Thoracic aorta (tissue), 2 donors: ENCODE results near the gene CRABP2. TPM values are rescaled to one million over a fixed set of nuclear protein-coding genes. Genes with fewer than 3 reads are reported as not detected.
A peak's percentile ranks its signal among the peaks of the same experiment; 100 is the strongest.

Experiments
- ATAC-seq: fragments of 150-250 bp; one replicate; pipeline ENCODE4 v1.8.0; 2017; ENCODE audit warnings: low read depth; ENCODE audit not compliant: insufficient number of reproducible peaks, low FRiP score
- DNase-seq: peaks from one replicate; pipeline ENCODE4 v3.0.0-alpha.2; 2020; ENCODE audit warnings: low spot score
- H3K27ac ChIP-seq, 2 donors: fragments of 200-600 bp; sonication (generic); 1 replicate in 1 of 2; 2 replicates in 1 of 2; pipeline ENCODE4 v1.5.1; 2016; ENCODE audit warnings: mild to moderate bottlenecking in 2 of 2, moderate library complexity in 2 of 2
- H3K27me3 ChIP-seq: fragments of 200-600 bp; sonication (generic); replicated peaks from 2 replicates; pipeline ENCODE4 v1.6.0; 2016; ENCODE audit warnings: mild to moderate bottlenecking; ENCODE audit not compliant: insufficient read depth
- H3K36me3 ChIP-seq: fragments of 200-600 bp; sonication (generic); one replicate; pipeline ENCODE4 v1.5.1; 2016
- H3K4me1 ChIP-seq, 2 donors: fragments of 200-600 bp; sonication (generic); 1 replicate in 1 of 2; 2 replicates in 1 of 2; pipeline versions ENCODE4 v1.5.1 to v1.6.0; 2016; ENCODE audit warnings: low read depth in 2 of 2, mild to moderate bottlenecking in 1 of 2; ENCODE audit not compliant: control insufficient read depth in 1 of 2
- H3K4me3 ChIP-seq: fragments of 200-600 bp; sonication (generic); 2 replicates; pipeline ENCODE4 v1.5.1; 2016; ENCODE audit warnings: mild to moderate bottlenecking
- H3K9me3 ChIP-seq: fragments of 200-600 bp; sonication (generic); 2 replicates; pipeline ENCODE4 v1.5.1; 2016
- CTCF ChIP-seq: fragments of 200-600 bp; sonication (generic); IDR thresholded peaks from one replicate; pipeline ENCODE4 v1.5.1; 2019; ENCODE audit warnings: antibody characterized with exemption
- total RNA-seq, 2 donors: library from RNA; depleted of rRNA; stranded (reverse); fragments of >200 nt; gene quantifications; one replicate each; pipeline versions ENCODE4 v1.1.0 to v1.2.3, GENCODE V29; 2016

CRABP2 gene
- total RNA-seq, 2 donors from 2014 or later: 1.3 to 7.0 TPM

GRCh38 chr1:156704930-156705320 is 458 bp downstream of the CRABP2 start:
- ATAC-seq: peak; percentile 29
- no peaks in the 10 kb centered on the region for H3K36me3 ChIP-seq
- peak overlapping the region; percentile 74 for H3K4me3 ChIP-seq
- no peak overlapping the region for H3K27ac ChIP-seq
- H3K27me3 ChIP-seq: no peaks in the 10 kb centered on the region
- peak; percentile 58 for DNase-seq
- H3K9me3 ChIP-seq: no peaks in the 10 kb centered on the region
- no peak for TF ChIP-seq CTCF
- H3K4me1 ChIP-seq: peaks cover 28 to 34% of the 10 kb centered on the region in 2 donors

- no peak overlapping the region for H3K27ac ChIP-seq
- no peak for TF ChIP-seq CTCF
- H3K4me1 ChIP-seq: peaks cover 24 to 28% of the 10 kb centered on the region in 2 donors
- no peaks in the 10 kb centered on the region for H3K27me3 ChIP-seq
- no peaks in the 10 kb centered on the region for H3K36me3 ChIP-seq
- ATAC-seq (no peak), DNase-seq (no peak)
- peak overlapping the region; percentile 74 for H3K4me3 ChIP-seq
- no peaks in the 10 kb centered on the region for H3K9me3 ChIP-seq
These were observed 1.1 kb downstream of the CRABP2 start for GRCh38 chr1:156704166-156704711.

- H3K27ac ChIP-seq: no peak overlapping the region
These were observed 1.6 kb downstream of the CRABP2 start for GRCh38 chr1:156703741-156704140.

GRCh38 chr1:156703336-156703735 is 2.0 kb downstream of the CRABP2 start:
- no peak for TF ChIP-seq CTCF
- no peak overlapping the region for H3K27ac ChIP-seq
- no peaks in the 10 kb centered on the region for H3K27me3 ChIP-seq
- no peaks in the 10 kb centered on the region for H3K9me3 ChIP-seq
- H3K36me3 ChIP-seq: no peaks in the 10 kb centered on the region
- no peak for DNase-seq
- H3K4me1 ChIP-seq: peaks cover 24 to 27% of the 10 kb centered on the region in 2 donors
- H3K4me3 ChIP-seq: no peak overlapping the region
- no peak for ATAC-seq

More at GRCh38 chr1:156703741-156704140, 1.6 kb downstream of the CRABP2 start:
- Histone ChIP-seq H3K4me1 (peaks cover 24 to 27% of the 10 kb centered on the region in 2 donors), H3K27me3 (no peaks in the 10 kb centered on the region), H3K36me3 (no peaks in the 10 kb centered on the region), H3K4me3 (no peak overlapping the region), H3K9me3 (no peaks in the 10 kb centered on the region)
- DNase-seq (no peak), ATAC-seq (no peak)
- no peak for TF ChIP-seq CTCF

- Histone ChIP-seq H3K36me3 (no peaks in the 10 kb centered on the region), H3K4me3 (no peak overlapping the region), H3K27me3 (no peaks in the 10 kb centered on the region), H3K27ac (no peak overlapping the region), H3K9me3 (no peaks in the 10 kb centered on the region), H3K4me1 (peaks cover 12 to 17% of the 10 kb centered on the region in 2 donors)
- DNase-seq (no peak), ATAC-seq (no peak)
- TF ChIP-seq CTCF: no peak
These were observed 4.4 kb downstream of the CRABP2 start for GRCh38 chr1:156700736-156701531.
